ENCODE measurements around the gene DDX41. TPM values are rescaled to one million over a fixed set of nuclear protein-coding genes. Genes with fewer than 3 reads are reported as not detected.

The DDX41 gene
- total and polyA plus RNA-seq, 10 of the 15 experiments (the other 5 are each of a cell fraction or from before 2014, with no cell fraction given) = 32.7 to 215 (median 93.6) TPM

GRCh38 chr5:177491983-177492746, 24.6 kb downstream of the DDX41 start:
- peaks cover 24% of the 10 kb centered on the region for H3K4me1 ChIP-seq (ENCODE audit: control insufficient read depth, insufficient read depth, low read length)
- H4K20me1 ChIP-seq (ENCODE audit: control insufficient read depth, insufficient read depth) = no peaks in the 10 kb centered on the region
- ChIA-PET POLR2A (interaction anchor here (0.5 to 1.5 kb wide), 3 partner anchors 14 to 18 kb away, joined by 3 to 4 read pairs (median 3); no protein-coding TSS in a partner anchor), RAD21 (ENCODE audit: unreplicated experiment) (no interaction called here), CTCF (interaction anchor here (0.6 to 4.8 kb wide), 6 partner anchors 7 to 310 kb away, joined by 3 to 36 read pairs (median 3); partner anchors contain the start of gene DOK3), SMC1A (ENCODE audit: uncharacterized antibody, unreplicated experiment) (no interaction called here)
- H3K36me3 ChIP-seq (ENCODE audit: control insufficient read depth in 2 of 2, insufficient read depth in 2 of 2, low read length in 1 of 2) = peaks cover 0 to 6% of the 10 kb centered on the region in 2 experiments; a peak in 2 of 4 replicates
- peaks cover 6% of the 10 kb centered on the region for H3K79me2 ChIP-seq (ENCODE audit: control insufficient read depth, insufficient read depth, low read length)
- TF ChIP-seq RELB (IDR thresholded peaks at IDR 0.05; ENCODE audit: low read depth) = no peak
- no peak for TF ChIP-seq MEF2A (IDR thresholded peaks at IDR 0.05; ENCODE audit: insufficient read depth, low read depth, low read length)
- TF ChIP-seq ESRRA (IDR thresholded peaks at IDR 0.05; ENCODE audit: low read length) = no peak
- no peak for TF ChIP-seq POLR2AphosphoS5 (IDR thresholded peaks at IDR 0.05; ENCODE audit: low read length)
- TF ChIP-seq HDAC2 (IDR thresholded peaks at IDR 0.05) = no peak
- no peak for TF ChIP-seq KAT2A (conservative IDR thresholded peaks at IDR 0.05; ENCODE audit: control insufficient read depth, low read depth, low read length)
- TF ChIP-seq ZSCAN29 (IDR thresholded peaks at IDR 0.05) = no peak
- no peak for TF ChIP-seq TCF3 (IDR thresholded peaks at IDR 0.05; ENCODE audit: borderline replicate concordance, insufficient read depth, low read depth, low read length)
- no peak for TF ChIP-seq SKIL (IDR thresholded peaks at IDR 0.05; ENCODE audit: low read depth, poor library complexity, severe bottlenecking)
- no peak for TF ChIP-seq SMAD5 (IDR thresholded peaks at IDR 0.05; ENCODE audit: low read depth)
- TF ChIP-seq ZNF217 (IDR thresholded peaks at IDR 0.05) = no peak
- TF ChIP-seq SMC3 (IDR thresholded peaks at IDR 0.05; ENCODE audit: borderline replicate concordance, low read length) = no peak
- FAIRE-seq (no peak), ATAC-seq (no peak), DNase-seq (ENCODE audit: low read depth, low spot score) (no peak)
- no peaks in the 10 kb centered on the region for H3K9me3 ChIP-seq (replicated peaks; ENCODE audit: control insufficient read depth, insufficient read depth, low read length)
- in situ Hi-C loops (cut with MboI) (no loop called here), intact Hi-C loops (cut with micrococcal nuclease; ENCODE audit: unreplicated experiment) (no loop called here)
- H3K4me3 ChIP-seq = no peak overlapping the region
- 97% methylated on average over 51 of the region's 54 CpGs for WGBS (ENCODE audit: insufficient coverage, insufficient replicate concordance, low lambda C conversion rate, missing lambda C conversion rate)
- no TSS peak for BruUV-seq (replicated peaks)
- no peaks in the 10 kb centered on the region for H3K27me3 ChIP-seq (replicated peaks in 1 of 2; ENCODE audit: control insufficient read depth in 2 of 2, insufficient read depth in 2 of 2, low read length in 1 of 2)
- H3K9ac ChIP-seq (ENCODE audit: control insufficient read depth, insufficient read depth, low read length) = no peak overlapping the region
- H3K27ac ChIP-seq (ENCODE audit: control insufficient read depth, insufficient read depth) = no peak overlapping the region
- no peak overlapping the region for H2AFZ ChIP-seq (ENCODE audit: control insufficient read depth, low read depth, low read length)
- H3K4me2 ChIP-seq (ENCODE audit: control insufficient read depth, insufficient read depth) = no peak overlapping the region

Data from GM12878 (cell line).